ENCODE results near the gene RNF213.

The RNF213 gene

DNA sequence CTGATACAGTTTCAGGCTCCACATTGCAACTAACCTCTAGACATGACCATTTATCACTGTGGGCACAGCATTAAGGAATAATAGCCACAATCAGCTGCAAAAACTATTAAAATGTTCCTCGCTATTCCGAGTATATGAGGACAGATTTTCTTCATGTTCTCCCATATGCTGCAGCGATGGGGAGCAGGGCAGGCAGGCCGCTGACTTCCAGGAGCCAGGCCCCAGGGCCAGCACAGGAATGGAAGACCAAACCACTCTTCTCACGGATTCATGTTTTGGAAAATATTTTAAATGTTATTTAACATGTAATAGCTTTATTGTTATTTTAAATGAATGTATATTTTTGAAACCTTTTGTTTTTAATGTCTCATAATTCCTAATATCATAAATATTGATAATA is 110.5 kb downstream of the RNF213 start:
- H3K36me3 ChIP-seq (ENCODE audit: insufficient read depth, low read length), result peaks cover 33% of the 10 kb centered on the region
- no peaks in the 10 kb centered on the region for H4K20me1 ChIP-seq (ENCODE audit: insufficient read depth, low read length)
- H3K27me3 ChIP-seq (ENCODE audit: insufficient read depth, low read length), result no peaks in the 10 kb centered on the region
- TF ChIP-seq, protein P1, sequence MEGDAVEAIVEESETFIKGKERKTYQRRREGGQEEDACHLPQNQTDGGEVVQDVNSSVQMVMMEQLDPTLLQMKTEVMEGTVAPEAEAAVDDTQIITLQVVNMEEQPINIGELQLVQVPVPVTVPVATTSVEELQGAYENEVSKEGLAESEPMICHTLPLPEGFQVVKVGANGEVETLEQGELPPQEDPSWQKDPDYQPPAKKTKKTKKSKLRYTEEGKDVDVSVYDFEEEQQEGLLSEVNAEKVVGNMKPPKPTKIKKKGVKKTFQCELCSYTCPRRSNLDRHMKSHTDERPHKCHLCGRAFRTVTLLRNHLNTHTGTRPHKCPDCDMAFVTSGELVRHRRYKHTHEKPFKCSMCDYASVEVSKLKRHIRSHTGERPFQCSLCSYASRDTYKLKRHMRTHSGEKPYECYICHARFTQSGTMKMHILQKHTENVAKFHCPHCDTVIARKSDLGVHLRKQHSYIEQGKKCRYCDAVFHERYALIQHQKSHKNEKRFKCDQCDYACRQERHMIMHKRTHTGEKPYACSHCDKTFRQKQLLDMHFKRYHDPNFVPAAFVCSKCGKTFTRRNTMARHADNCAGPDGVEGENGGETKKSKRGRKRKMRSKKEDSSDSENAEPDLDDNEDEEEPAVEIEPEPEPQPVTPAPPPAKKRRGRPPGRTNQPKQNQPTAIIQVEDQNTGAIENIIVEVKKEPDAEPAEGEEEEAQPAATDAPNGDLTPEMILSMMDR (IDR thresholded peaks at IDR 0.05; ENCODE audit: low read length), result no peak
- TF ChIP-seq EZH2 (IDR thresholded peaks at IDR 0.05; ENCODE audit: borderline replicate concordance, low read length), result no peak
- no peak overlapping the region for H3K4me3 ChIP-seq (ENCODE audit: low read depth, low read length, poor library complexity, severe bottlenecking)
- H3K9ac ChIP-seq (ENCODE audit: low read length), result no peak overlapping the region
- no peaks in the 10 kb centered on the region for H3K9me3 ChIP-seq (ENCODE audit: low read length)
- H3K4me2 ChIP-seq (ENCODE audit: low read length), result no peak overlapping the region
- no peaks in the 10 kb centered on the region for H3F3A ChIP-seq (ENCODE audit: insufficient read depth, low read length)
- no peak overlapping the region for H2AFZ ChIP-seq (ENCODE audit: low read length)
- no peak overlapping the region for H3K27ac ChIP-seq (ENCODE audit: low read depth, low read length, poor library complexity, severe bottlenecking)
- H3K79me2 ChIP-seq (ENCODE audit: insufficient read depth, low read length), result no peaks in the 10 kb centered on the region
- H3K9me2 ChIP-seq (ENCODE audit: low read depth, low read length), result no peaks in the 10 kb centered on the region
- H3K4me1 ChIP-seq (ENCODE audit: insufficient read depth, low read length, severe bottlenecking), result no peaks in the 10 kb centered on the region

DNA sequence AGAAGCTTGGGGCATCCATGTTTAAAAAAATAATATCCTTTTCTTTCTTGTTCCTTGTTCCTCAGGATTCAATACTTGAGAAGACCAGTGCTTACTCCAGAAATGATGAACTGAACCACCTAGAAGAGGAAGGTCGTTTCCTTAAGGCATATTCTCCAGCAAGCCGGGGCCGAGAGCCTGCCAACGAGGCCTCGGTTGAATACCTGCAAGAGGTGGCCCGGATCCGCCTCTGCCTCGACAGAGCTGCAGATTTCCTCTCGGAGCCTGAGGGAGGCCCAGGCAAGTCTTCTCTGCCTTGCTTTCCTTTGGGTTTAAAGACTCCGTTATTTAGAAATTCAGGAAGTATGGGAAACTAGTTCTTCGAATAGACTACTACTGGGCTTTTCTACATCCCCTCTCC is 111.8 kb downstream of the RNF213 start:
- Histone ChIP-seq H3K27ac (ENCODE audit: low read depth, low read length, poor library complexity, severe bottlenecking) (no peak overlapping the region), H3K4me1 (ENCODE audit: insufficient read depth, low read length, severe bottlenecking) (no peaks in the 10 kb centered on the region), H4K20me1 (ENCODE audit: insufficient read depth, low read length) (no peaks in the 10 kb centered on the region), H3F3A (ENCODE audit: insufficient read depth, low read length) (no peaks in the 10 kb centered on the region), H3K36me3 (ENCODE audit: insufficient read depth, low read length) (peaks cover 41% of the 10 kb centered on the region), H3K79me2 (ENCODE audit: insufficient read depth, low read length) (no peaks in the 10 kb centered on the region), H3K4me2 (ENCODE audit: low read length) (no peak overlapping the region), H3K9ac (ENCODE audit: low read length) (no peak overlapping the region), H2AFZ (ENCODE audit: low read length) (no peak overlapping the region), H3K4me3 (ENCODE audit: low read depth, low read length, poor library complexity, severe bottlenecking) (no peak overlapping the region), H3K9me3 (ENCODE audit: low read length) (no peaks in the 10 kb centered on the region), H3K27me3 (ENCODE audit: insufficient read depth, low read length) (no peaks in the 10 kb centered on the region), H3K9me2 (ENCODE audit: low read depth, low read length) (no peaks in the 10 kb centered on the region)
- TF ChIP-seq, protein P1 (IDR thresholded peaks at IDR 0.05; ENCODE audit: low read length), result no peak
- no peak for TF ChIP-seq EZH2 (IDR thresholded peaks at IDR 0.05; ENCODE audit: borderline replicate concordance, low read length)

DNA sequence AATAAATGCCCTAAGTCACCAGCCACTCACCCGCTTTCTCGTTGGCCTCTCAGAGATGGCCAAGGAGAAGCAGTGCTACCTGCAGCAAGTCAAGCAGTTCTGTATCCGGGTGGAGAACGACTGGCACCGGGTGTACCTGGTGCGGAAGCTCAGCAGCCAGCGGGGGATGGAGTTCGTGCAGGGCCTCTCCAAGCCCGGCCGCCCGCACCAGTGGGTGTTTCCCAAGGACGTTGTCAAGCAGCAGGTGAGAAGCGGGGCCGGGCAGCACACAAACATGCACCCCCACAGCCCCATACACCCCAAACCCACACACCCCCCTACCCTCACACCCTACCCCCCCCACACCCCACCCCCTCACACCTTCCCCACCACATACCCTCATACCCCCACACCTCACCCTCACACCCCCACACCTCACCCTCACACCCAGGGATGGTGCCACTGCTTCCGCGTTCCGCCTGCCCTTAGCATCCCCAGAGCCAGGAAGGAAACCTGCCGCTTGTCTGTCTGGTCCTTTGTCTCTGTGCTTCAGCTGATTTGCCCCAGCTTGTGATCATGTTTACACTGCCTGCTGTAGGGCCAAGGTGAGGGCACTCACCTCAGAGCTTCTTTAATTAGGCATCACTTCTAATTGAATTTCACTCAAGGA is 112.4 kb downstream of the RNF213 start:
- Histone ChIP-seq H3F3A (ENCODE audit: insufficient read depth, low read length) (no peaks in the 10 kb centered on the region), H3K9me3 (ENCODE audit: low read length) (no peaks in the 10 kb centered on the region), H4K20me1 (ENCODE audit: insufficient read depth, low read length) (no peaks in the 10 kb centered on the region), H3K4me1 (ENCODE audit: insufficient read depth, low read length, severe bottlenecking) (no peaks in the 10 kb centered on the region), H3K79me2 (ENCODE audit: insufficient read depth, low read length) (no peaks in the 10 kb centered on the region), H3K27me3 (ENCODE audit: insufficient read depth, low read length) (no peaks in the 10 kb centered on the region), H2AFZ (ENCODE audit: low read length) (no peak overlapping the region), H3K4me3 (ENCODE audit: low read depth, low read length, poor library complexity, severe bottlenecking) (no peak overlapping the region), H3K36me3 (ENCODE audit: insufficient read depth, low read length) (peaks cover 45% of the 10 kb centered on the region), H3K4me2 (ENCODE audit: low read length) (no peak overlapping the region), H3K9ac (ENCODE audit: low read length) (no peak overlapping the region), H3K27ac (ENCODE audit: low read depth, low read length, poor library complexity, severe bottlenecking) (no peak overlapping the region), H3K9me2 (ENCODE audit: low read depth, low read length) (no peaks in the 10 kb centered on the region)
- TF ChIP-seq EZH2 (IDR thresholded peaks at IDR 0.05; ENCODE audit: borderline replicate concordance, low read length), result no peak
- TF ChIP-seq, protein P1 (IDR thresholded peaks at IDR 0.05; ENCODE audit: low read length), result no peak
